MM.1S (cell line): ENCODE measurements around the gene DIRAS2.

Experiments
- DNase-seq: peaks from one replicate; pipeline ENCODE4 v3.0.0-alpha.2; 2015
- H2AFZ ChIP-seq: fragments of 300-600 bp; sonication (generic); 2 replicates; pipeline ENCODE4 v1.6.0; 2016; ENCODE audit warnings: antibody characterized with exemption, low read length
- H3F3A ChIP-seq: fragments of 300-600 bp; sonication (generic); 2 replicates; pipeline ENCODE4 v1.6.1; 2016; ENCODE audit warnings: mild to moderate bottlenecking, antibody characterized with exemption, low read length, moderate library complexity, mixed read lengths; ENCODE audit not compliant: insufficient read depth
- H3K27ac ChIP-seq: fragments of 300-600 bp; sonication (generic); 2 replicates; pipeline ENCODE4 v1.5.1; 2016; ENCODE audit warnings: mild to moderate bottlenecking, low read length
- H3K27me3 ChIP-seq: fragments of 300-600 bp; sonication (generic); replicated peaks from 2 replicates; pipeline ENCODE4 v1.6.0; 2016; ENCODE audit warnings: low read length; ENCODE audit not compliant: insufficient read depth
- H3K36me3 ChIP-seq: fragments of 300-600 bp; sonication (generic); replicated peaks from 2 replicates; pipeline ENCODE4 v1.6.1; 2016; ENCODE audit warnings: mild to moderate bottlenecking, low read length, mixed read lengths; ENCODE audit not compliant: insufficient read depth
- H3K4me1 ChIP-seq: fragments of 300-600 bp; sonication (generic); 2 replicates; pipeline ENCODE4 v1.6.1; 2016; ENCODE audit warnings: low read length, mixed read lengths
- H3K4me2 ChIP-seq: fragments of 300-600 bp; sonication (generic); 2 replicates; pipeline ENCODE4 v1.6.0; 2016; ENCODE audit warnings: low read depth, low read length
- H3K4me3 ChIP-seq: fragments of 300-600 bp; sonication (generic); 2 replicates; pipeline ENCODE4 v1.5.1; 2016; ENCODE audit warnings: low read length, mixed read lengths
- H3K79me2 ChIP-seq: fragments of 300-600 bp; sonication (generic); 2 replicates; pipeline ENCODE4 v1.6.1; 2016; ENCODE audit warnings: mixed run types, low read length, mixed read lengths
- H3K9ac ChIP-seq: fragments of 300-600 bp; sonication (generic); 2 replicates; pipeline ENCODE4 v1.6.1; 2016; ENCODE audit warnings: low read length, mixed read lengths
- H3K9me2 ChIP-seq: fragments of 300-600 bp; sonication (generic); replicated peaks from 2 replicates; pipeline ENCODE4 v1.6.1; 2016; ENCODE audit warnings: mild to moderate bottlenecking, low read length, mixed read lengths; ENCODE audit not compliant: insufficient read depth
- H3K9me3 ChIP-seq: fragments of 300-600 bp; sonication (generic); replicated peaks from 2 replicates; pipeline ENCODE4 v1.6.1; 2016; ENCODE audit warnings: mild to moderate bottlenecking, low read length, mixed read lengths; ENCODE audit not compliant: insufficient read depth
- H4K20me1 ChIP-seq: fragments of 300-600 bp; sonication (generic); 2 replicates; pipeline ENCODE4 v1.6.1; 2016; ENCODE audit warnings: mild to moderate bottlenecking, low read length, moderate library complexity, mixed read lengths; ENCODE audit not compliant: insufficient read depth
- EZH2 ChIP-seq: fragments of 300-600 bp; sonication (generic); optimal IDR thresholded peaks from 2 replicates; pipeline ENCODE3; 2017; ENCODE audit warnings: low read depth, mild to moderate bottlenecking, antibody characterized with exemption, low read length, mixed read lengths
- EZH2phosphoT487 ChIP-seq: fragments of 300-600 bp; sonication (generic); IDR thresholded peaks from 2 replicates; pipeline ENCODE4 v1.6.1; 2018; ENCODE audit warnings: antibody characterized with exemption, low read length
- TF ChIP-seq, protein P1 (sequence below): fragments of 300-600 bp; sonication (generic); IDR thresholded peaks from 2 replicates; pipeline ENCODE4 v1.5.1; 2016; ENCODE audit warnings: antibody characterized with exemption, low read length, mixed read lengths

DIRAS2 gene

GRCh38 chr9:90641086-90641485 lies 1.5 kb downstream of the DIRAS2 start:
- Histone ChIP-seq H2AFZ (no peak overlapping the region), H4K20me1 (no peaks in the 10 kb centered on the region)
- DNase-seq: no peak

GRCh38 chr9:90640361-90640760 lies 2.3 kb downstream of the DIRAS2 start:
- no peaks in the 10 kb centered on the region for H3K79me2 ChIP-seq
- H3K4me3 ChIP-seq: no peak overlapping the region
- peaks cover 18% of the 10 kb centered on the region for H3K4me1 ChIP-seq
- H2AFZ ChIP-seq: no peak overlapping the region
- no peak for DNase-seq
- H3K36me3 ChIP-seq: no peaks in the 10 kb centered on the region
- H3K27ac ChIP-seq: no peak overlapping the region
- H3K27me3 ChIP-seq: no peaks in the 10 kb centered on the region
- H3K4me2 ChIP-seq: no peak overlapping the region
- no peaks in the 10 kb centered on the region for H3K9me2 ChIP-seq
- H3K9me3 ChIP-seq: no peaks in the 10 kb centered on the region
- no peak for TF ChIP-seq EZH2
- peaks cover 9% of the 10 kb centered on the region for H3F3A ChIP-seq
- no peaks in the 10 kb centered on the region for H4K20me1 ChIP-seq
- no peak overlapping the region for H3K9ac ChIP-seq

More at GRCh38 chr9:90641086-90641485, 1.5 kb downstream of the DIRAS2 start:
- Histone ChIP-seq H3K4me3 (no peak overlapping the region), H3K9me3 (no peaks in the 10 kb centered on the region), H3K27ac (no peak overlapping the region), H3K36me3 (no peaks in the 10 kb centered on the region), H3K4me1 (peaks cover 25% of the 10 kb centered on the region), H3K9me2 (no peaks in the 10 kb centered on the region), H3K9ac (no peak overlapping the region), H3F3A (peaks cover 10% of the 10 kb centered on the region), H3K4me2 (no peak overlapping the region), H3K79me2 (no peaks in the 10 kb centered on the region), H3K27me3 (no peaks in the 10 kb centered on the region)
- TF ChIP-seq, protein P1, sequence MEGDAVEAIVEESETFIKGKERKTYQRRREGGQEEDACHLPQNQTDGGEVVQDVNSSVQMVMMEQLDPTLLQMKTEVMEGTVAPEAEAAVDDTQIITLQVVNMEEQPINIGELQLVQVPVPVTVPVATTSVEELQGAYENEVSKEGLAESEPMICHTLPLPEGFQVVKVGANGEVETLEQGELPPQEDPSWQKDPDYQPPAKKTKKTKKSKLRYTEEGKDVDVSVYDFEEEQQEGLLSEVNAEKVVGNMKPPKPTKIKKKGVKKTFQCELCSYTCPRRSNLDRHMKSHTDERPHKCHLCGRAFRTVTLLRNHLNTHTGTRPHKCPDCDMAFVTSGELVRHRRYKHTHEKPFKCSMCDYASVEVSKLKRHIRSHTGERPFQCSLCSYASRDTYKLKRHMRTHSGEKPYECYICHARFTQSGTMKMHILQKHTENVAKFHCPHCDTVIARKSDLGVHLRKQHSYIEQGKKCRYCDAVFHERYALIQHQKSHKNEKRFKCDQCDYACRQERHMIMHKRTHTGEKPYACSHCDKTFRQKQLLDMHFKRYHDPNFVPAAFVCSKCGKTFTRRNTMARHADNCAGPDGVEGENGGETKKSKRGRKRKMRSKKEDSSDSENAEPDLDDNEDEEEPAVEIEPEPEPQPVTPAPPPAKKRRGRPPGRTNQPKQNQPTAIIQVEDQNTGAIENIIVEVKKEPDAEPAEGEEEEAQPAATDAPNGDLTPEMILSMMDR: no peak

DNA sequence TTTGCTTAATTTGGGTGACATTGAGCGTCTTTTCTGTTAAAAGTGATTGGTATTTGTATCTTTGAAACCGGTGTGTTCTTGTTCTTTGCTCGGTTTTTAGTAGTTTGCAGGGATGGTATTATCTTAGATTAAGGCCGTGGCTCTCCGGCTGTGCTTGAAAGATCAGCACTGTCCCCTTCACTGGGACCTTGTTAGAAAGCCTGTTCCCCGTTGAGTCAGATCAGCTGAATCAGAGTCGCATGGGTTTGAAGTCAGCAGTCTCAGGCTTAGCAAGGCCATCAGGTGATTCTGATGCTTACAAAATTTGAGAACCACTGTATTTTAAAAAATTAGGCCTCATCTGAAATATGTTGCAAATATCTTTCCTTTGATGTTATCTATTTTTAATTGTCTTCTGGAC lies 5.0 kb downstream of the DIRAS2 start:
- Histone ChIP-seq H3K27ac (no peak overlapping the region), H3K9me3 (no peaks in the 10 kb centered on the region), H3K4me2 (no peak overlapping the region), H3F3A (peaks cover 6% of the 10 kb centered on the region), H3K9ac (no peak overlapping the region), H3K27me3 (no peaks in the 10 kb centered on the region), H3K79me2 (no peaks in the 10 kb centered on the region), H4K20me1 (no peaks in the 10 kb centered on the region), H3K36me3 (no peaks in the 10 kb centered on the region), H3K4me1 (peaks cover 9% of the 10 kb centered on the region; the same call in 1 of the 2 replicates), H2AFZ (no peak overlapping the region), H3K4me3 (no peak overlapping the region), H3K9me2 (no peaks in the 10 kb centered on the region)
- TF ChIP-seq, protein P1: no peak
- TF ChIP-seq EZH2phosphoT487: no peak
- no peak for TF ChIP-seq EZH2
- no peak for DNase-seq

DNA sequence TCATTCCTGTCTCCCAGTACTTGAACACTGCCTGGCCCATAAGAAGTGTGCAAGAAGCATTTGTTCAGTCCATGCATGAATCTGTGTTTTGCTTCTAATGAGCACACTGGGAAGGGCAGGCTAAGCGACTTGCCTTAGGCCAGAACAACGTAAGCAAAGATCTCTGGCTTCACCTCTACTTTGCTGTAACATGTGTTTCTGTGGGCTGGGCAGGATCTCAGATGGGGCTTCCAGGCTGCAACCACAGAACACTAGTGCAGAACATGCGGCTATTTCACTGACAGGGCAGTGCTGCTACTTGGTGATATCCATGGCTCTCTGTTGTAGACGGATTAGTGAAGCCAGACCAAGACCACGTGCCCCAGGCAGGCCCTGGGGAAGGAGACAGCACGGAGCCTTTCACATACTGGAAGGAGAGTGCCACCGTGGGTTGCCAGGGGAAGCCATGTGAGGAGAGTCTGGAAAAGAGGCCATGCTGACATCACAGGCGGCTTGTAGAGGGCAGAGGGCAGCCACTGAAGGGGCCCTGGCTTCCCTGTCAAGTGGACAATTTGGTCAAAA lies 9.9 kb downstream of the DIRAS2 start:
- H3K27ac ChIP-seq: no peak overlapping the region
- no peaks in the 10 kb centered on the region for H3K4me1 ChIP-seq
- no peaks in the 10 kb centered on the region for H3K79me2 ChIP-seq
- H3K36me3 ChIP-seq: no peaks in the 10 kb centered on the region
- H3F3A ChIP-seq: no peaks in the 10 kb centered on the region
- no peak for DNase-seq
- H3K27me3 ChIP-seq: no peaks in the 10 kb centered on the region
- no peaks in the 10 kb centered on the region for H4K20me1 ChIP-seq
- H3K9ac ChIP-seq: no peak overlapping the region
- H2AFZ ChIP-seq: no peak overlapping the region
- H3K4me2 ChIP-seq: no peak overlapping the region
- H3K9me2 ChIP-seq: no peaks in the 10 kb centered on the region
- no peaks in the 10 kb centered on the region for H3K9me3 ChIP-seq
- TF ChIP-seq EZH2phosphoT487 (no peak), EZH2 (no peak)
- TF ChIP-seq, protein P1: no peak
- no peak overlapping the region for H3K4me3 ChIP-seq
